GM10266 (cell line): ENCODE results near the gene ABCA6.

Experiments
- DNase-seq: peaks from one replicate; pipeline ENCODE4 v3.0.0; 2012; ENCODE audit errors: extremely low spot score
- CTCF ChIP-seq: IDR thresholded peaks from 2 replicates; pipeline ENCODE4 v1.5.1; 2012; ENCODE audit warnings: mild to moderate bottlenecking, low read depth; ENCODE audit not compliant: control insufficient read depth, insufficient read depth; ENCODE audit errors: missing control alignments

Gene ABCA6

GRCh38 chr17:69043098-69043734, 98.5 kb downstream of the ABCA6 start:
- no peak for DNase-seq
- no peak for TF ChIP-seq CTCF

DNA sequence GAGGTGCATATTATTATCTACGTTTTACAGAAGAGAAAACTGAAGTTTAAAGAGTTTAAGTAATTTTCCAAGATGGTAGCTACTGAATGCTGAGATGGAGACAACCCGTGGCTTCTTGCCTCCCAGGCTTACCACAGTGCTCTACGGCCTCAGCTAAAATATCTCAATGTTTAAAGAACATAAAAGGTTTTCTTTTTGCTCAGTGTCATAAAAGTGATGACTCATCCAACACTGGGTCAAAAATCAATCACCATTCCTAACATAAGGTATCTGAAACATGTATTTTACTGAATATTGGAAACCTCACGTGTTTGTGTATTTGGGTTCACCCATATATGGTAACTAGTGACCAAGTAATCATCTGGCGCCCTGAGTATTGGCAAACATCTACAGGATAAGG, 99.4 kb downstream of the ABCA6 start:
- no peak for DNase-seq
- no peak for TF ChIP-seq CTCF

DNA sequence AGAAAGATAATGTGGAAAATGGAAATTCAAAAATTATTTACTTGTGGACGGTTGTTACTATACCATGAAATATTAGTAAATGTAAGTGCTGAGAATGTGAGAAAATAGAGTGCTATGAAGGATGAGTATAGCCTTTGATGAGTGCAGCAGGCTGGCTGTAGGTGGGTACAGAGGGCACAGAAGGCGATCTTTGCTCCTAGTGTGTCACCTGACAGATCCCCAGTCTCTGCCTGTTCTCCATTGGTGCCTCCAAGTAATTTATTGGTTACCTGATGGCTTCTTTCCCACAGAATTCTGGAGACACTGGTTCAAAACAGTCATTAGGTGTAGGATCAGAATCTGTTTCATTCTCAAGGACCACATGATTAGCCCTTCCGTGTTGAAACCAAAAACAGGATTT, 109.9 kb downstream of the ABCA6 start:
- DNase-seq: no peak
- TF ChIP-seq CTCF: no peak

- no peak for TF ChIP-seq CTCF
These were observed 111.5 kb downstream of the ABCA6 start for GRCh38 chr17:69030169-69030568.

More at GRCh38 chr17:69030169-69030568, 111.5 kb downstream of the ABCA6 start:
- no peak for DNase-seq
